K562 (cell line): ENCODE measurements around the gene GPS2. TPM values are rescaled to one million over a fixed set of nuclear protein-coding genes. Genes with fewer than 3 reads are reported as not detected.

ENCODE experiments used
- ARHGAP35 ChIP-seq: fragments of 450-650 bp; IDR thresholded peaks from 2 replicates; pipeline ENCODE4 v1.6.1; 2018; ENCODE audit not compliant: partially characterized antibody
- DIDO1 ChIP-seq: fragments of 450-650 bp; IDR thresholded peaks from 2 replicates; pipeline ENCODE4 v1.6.1; 2016; ENCODE audit warnings: low read depth, missing biosample characterization, missing genetic modification characterization
- EGR1 ChIP-seq: fragments of 450-650 bp; conservative IDR thresholded peaks from 2 replicates; pipeline ENCODE4 v1.6.1; 2017; ENCODE audit warnings: mild to moderate bottlenecking
- KLF16 ChIP-seq: IDR thresholded peaks from 2 replicates; pipeline ENCODE4 v1.6.1; 2016; ENCODE audit warnings: antibody characterized with exemption
- NCOR1 ChIP-seq: fragments of 450-650 bp; IDR thresholded peaks from 2 replicates; pipeline ENCODE4 v1.6.1; 2016; ENCODE audit warnings: mild to moderate bottlenecking, moderate library complexity
- NR3C1 ChIP-seq: sonication (generic); formaldehyde crosslinking; IDR thresholded peaks from 2 replicates; pipeline ENCODE4 v1.8.1; 2022; ENCODE audit warnings: missing genetic modification reagents
- POLR2B ChIP-seq: fragments of 450-650 bp; IDR thresholded peaks from 2 replicates; pipeline ENCODE4 v1.6.1; 2018; ENCODE audit warnings: low read depth; ENCODE audit not compliant: partially characterized antibody
- SIX5 ChIP-seq, 2 experiments: IDR thresholded peaks; 2 replicates each; pipeline ENCODE4 v1.6.1; 2011; ENCODE audit warnings: low read length in 2 of 2, borderline replicate concordance in 1 of 2, low read depth in 1 of 2, mild to moderate bottlenecking in 1 of 2, moderate library complexity in 1 of 2; ENCODE audit not compliant: insufficient read depth in 1 of 2
- SMARCB1 ChIP-seq: IDR thresholded peaks from 2 replicates; pipeline ENCODE4 v1.6.1; 2011; ENCODE audit warnings: improper control_type of control experiment, low read depth; ENCODE audit not compliant: insufficient read length
- SUPT5H ChIP-seq: fragments of 450-650 bp; IDR thresholded peaks from 2 replicates; pipeline ENCODE4 v1.6.1; 2016
- TARDBP ChIP-seq: fragments of 450-650 bp; IDR thresholded peaks from 2 replicates; pipeline ENCODE4 v1.6.1; 2016
- YY1 ChIP-seq, 3 experiments: IDR thresholded peaks; 2 replicates each; pipeline ENCODE4 v1.6.1; 2011; ENCODE audit warnings: low read length in 2 of 3, mild to moderate bottlenecking in 2 of 3, moderate library complexity in 2 of 3, borderline replicate concordance in 1 of 3, control low read depth in 1 of 3, low read depth in 1 of 3; ENCODE audit not compliant: insufficient read depth in 3 of 3, insufficient replicate concordance in 2 of 3, control insufficient read depth in 1 of 3, insufficient read length in 1 of 3; ENCODE audit errors: extremely low read depth in 1 of 3
- ZBED1 ChIP-seq: IDR thresholded peaks from 2 replicates; pipeline ENCODE4 v1.6.1; 2014
- ZBTB1 ChIP-seq: sonication (generic); formaldehyde crosslinking; IDR thresholded peaks from 2 replicates; pipeline ENCODE4 v1.8.1; 2023; ENCODE audit warnings: missing genetic modification reagents, low read depth, mild to moderate bottlenecking, borderline replicate concordance
- ZFX ChIP-seq: sonication (generic); formaldehyde crosslinking; IDR thresholded peaks from 2 replicates; pipeline ENCODE4 v1.8.0; 2022; ENCODE audit warnings: mild to moderate bottlenecking, missing genetic modification reagents, moderate library complexity
- polyA plus RNA-seq, 8 experiments: library from polyadenylated mRNA; depleted of rRNA in 4 of 8; stranded (reverse) in 5 of 8; unstranded in 3 of 8; fragments of >200 nt; fragmentation: Nextera tagmentation in 2 of 8; fragmentation: Illumina TruSeq in 1 of 8; extraction: Ambion mirVana in 2 of 8; extraction: Trizol in 1 of 8; gene quantifications; 2 replicates each; pipeline versions ENCODE4 v1.2.1 to v1.2.3, GENCODE V29; 2011 to 2014; ENCODE audit warnings: inconsistent platforms in 1 of 8, missing spikeins in 1 of 8
- total RNA-seq, 7 experiments: library from RNA; depleted of rRNA in 6 of 7; stranded (reverse); fragments of >200 nt in 6 of 7; fragmentation: Illumina TruSeq in 2 of 7; extraction: Trizol in 2 of 7; gene quantifications; 2 replicates each; pipeline versions ENCODE4 v1.2.1 to v1.2.3, GENCODE V29; 2011 to 2021; ENCODE audit warnings: low replicate concordance in 1 of 7
- TF ChIP-seq, protein P1 (sequence below), 2 experiments: fragments of 150-350 bp in 1 of 2; IDR thresholded peaks; 2 replicates each; pipeline ENCODE4 v1.6.1; 2012 to 2016; ENCODE audit warnings: low read depth in 2 of 2, low read length in 2 of 2, mild to moderate bottlenecking in 1 of 2, moderate library complexity in 1 of 2
- TF ChIP-seq, protein P2 (sequence below), 2 experiments: IDR thresholded peaks; 2 replicates each; pipeline ENCODE4 v1.6.1; 2011; ENCODE audit warnings: borderline replicate concordance in 1 of 2, control low read depth in 1 of 2, low read depth in 1 of 2, low read length in 1 of 2, mild to moderate bottlenecking in 1 of 2, mixed read lengths in 1 of 2, moderate library complexity in 1 of 2; ENCODE audit not compliant: insufficient read depth in 1 of 2, insufficient read length in 1 of 2, poor library complexity in 1 of 2, severe bottlenecking in 1 of 2; ENCODE audit errors: extremely low read depth in 1 of 2
- TF ChIP-seq, protein P3 (sequence below): fragments of 250-450 bp; sonication (Bioruptor Pico); IDR thresholded peaks from 2 replicates; pipeline ENCODE4 v1.4.0; 2020
- TF ChIP-seq, protein P4 (sequence below): fragments of 450-650 bp; IDR thresholded peaks from 2 replicates; pipeline ENCODE4 v1.6.1; 2014; ENCODE audit warnings: low read depth, mild to moderate bottlenecking, moderate library complexity, borderline replicate concordance

GPS2 gene
- total and polyA plus RNA-seq, 9 of the 15 experiments (the other 6 are each of a cell fraction or from before 2014, with no cell fraction given), result 18.3 to 75.7 (median 37.0) TPM

DNA sequence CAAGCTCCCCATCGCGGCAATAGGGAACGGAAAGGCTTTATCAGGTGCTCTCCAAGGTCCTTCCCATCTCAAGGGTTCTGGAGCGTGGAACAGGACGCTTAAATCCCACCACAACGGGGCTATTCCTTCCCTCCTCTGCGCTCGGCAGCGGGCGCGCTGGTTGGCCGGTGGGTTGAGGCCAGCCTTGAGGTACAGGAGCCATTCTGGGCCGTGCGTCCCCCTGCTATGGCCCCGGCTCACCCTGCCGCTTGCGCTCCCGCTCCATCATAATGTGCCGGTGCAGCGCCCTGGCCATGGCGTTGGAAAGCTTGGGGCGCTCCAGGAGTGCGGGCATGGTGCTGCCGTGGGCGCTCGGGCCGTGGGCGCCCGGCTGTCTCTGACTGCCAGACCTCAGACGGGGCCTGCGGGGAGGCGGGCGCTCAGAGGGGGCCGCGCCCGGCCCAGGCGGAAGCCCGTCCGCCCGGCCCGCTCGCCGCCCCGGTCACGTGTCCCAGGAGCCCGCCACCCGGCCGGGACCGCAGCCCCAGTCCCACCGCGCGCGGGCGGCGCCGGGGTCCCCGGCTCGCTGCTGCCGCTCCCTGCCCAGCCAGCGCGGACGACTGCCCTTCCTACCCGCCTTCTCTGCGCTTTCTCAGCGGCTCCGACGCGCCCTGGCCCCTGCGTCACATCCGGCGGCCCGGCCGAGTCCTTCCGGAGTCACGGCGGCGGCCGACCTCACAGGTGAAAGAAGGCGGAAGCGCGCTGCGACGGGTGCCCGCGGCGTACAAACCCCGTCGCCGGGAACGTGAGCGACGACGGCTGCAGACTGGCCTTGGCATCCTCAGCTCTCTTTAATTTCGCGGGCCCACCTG lies at the start of gene GPS2 (continued):
- TF ChIP-seq SIX5 (IDR thresholded peaks at IDR 0.05; ENCODE audit: borderline replicate concordance in 1 of 2, insufficient read depth in 1 of 2, low read depth in 1 of 2, low read length in 2 of 2) (peak in 1 of 2 experiments; percentile 14; a peak in 1 of 4 replicates), ZBTB1 (CRISPR knock-in tag) (0 out of 2 replicates have a peak, but pooled peaks have one; percentile 29), TARDBP (0 out of 2 replicates have a peak, but pooled peaks have one; percentile 25), NCOR1 (0 out of 2 replicates have a peak, but pooled peaks have one; percentile 18), KLF16 (0 out of 2 replicates have a peak, but pooled peaks have one; percentile 3), EGR1 (no peak), SUPT5H (peak; percentile 64; the same call in 1 of the 2 replicates), ZFX (CRISPR knock-in tag) (peak; percentile 68), YY1 (IDR thresholded peaks at IDR 0.05; ENCODE audit: borderline replicate concordance in 1 of 3, control insufficient read depth in 1 of 3, extremely low read depth in 1 of 3, insufficient read depth in 3 of 3, insufficient read length in 1 of 3, insufficient replicate concordance in 2 of 3, low read depth in 1 of 3, low read length in 2 of 3) (peak in 2 of 3 experiments; percentile 38 to 49), ARHGAP35 (no peak), POLR2B (peak; percentile 40), NR3C1 (CRISPR knock-in tag) (no peak), DIDO1 (tag) (peak; percentile 46; the same call in 1 of the 2 replicates), SMARCB1 (no peak), ZBED1 (0 out of 2 replicates have a peak, but pooled peaks have one; percentile 32)
- TF ChIP-seq, protein P1, sequence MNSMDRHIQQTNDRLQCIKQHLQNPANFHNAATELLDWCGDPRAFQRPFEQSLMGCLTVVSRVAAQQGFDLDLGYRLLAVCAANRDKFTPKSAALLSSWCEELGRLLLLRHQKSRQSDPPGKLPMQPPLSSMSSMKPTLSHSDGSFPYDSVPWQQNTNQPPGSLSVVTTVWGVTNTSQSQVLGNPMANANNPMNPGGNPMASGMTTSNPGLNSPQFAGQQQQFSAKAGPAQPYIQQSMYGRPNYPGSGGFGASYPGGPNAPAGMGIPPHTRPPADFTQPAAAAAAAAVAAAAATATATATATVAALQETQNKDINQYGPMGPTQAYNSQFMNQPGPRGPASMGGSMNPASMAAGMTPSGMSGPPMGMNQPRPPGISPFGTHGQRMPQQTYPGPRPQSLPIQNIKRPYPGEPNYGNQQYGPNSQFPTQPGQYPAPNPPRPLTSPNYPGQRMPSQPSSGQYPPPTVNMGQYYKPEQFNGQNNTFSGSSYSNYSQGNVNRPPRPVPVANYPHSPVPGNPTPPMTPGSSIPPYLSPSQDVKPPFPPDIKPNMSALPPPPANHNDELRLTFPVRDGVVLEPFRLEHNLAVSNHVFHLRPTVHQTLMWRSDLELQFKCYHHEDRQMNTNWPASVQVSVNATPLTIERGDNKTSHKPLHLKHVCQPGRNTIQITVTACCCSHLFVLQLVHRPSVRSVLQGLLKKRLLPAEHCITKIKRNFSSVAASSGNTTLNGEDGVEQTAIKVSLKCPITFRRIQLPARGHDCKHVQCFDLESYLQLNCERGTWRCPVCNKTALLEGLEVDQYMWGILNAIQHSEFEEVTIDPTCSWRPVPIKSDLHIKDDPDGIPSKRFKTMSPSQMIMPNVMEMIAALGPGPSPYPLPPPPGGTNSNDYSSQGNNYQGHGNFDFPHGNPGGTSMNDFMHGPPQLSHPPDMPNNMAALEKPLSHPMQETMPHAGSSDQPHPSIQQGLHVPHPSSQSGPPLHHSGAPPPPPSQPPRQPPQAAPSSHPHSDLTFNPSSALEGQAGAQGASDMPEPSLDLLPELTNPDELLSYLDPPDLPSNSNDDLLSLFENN (IDR thresholded peaks at IDR 0.05; ENCODE audit: low read depth in 2 of 2, low read length in 2 of 2), result no peak
- TF ChIP-seq, protein P2, sequence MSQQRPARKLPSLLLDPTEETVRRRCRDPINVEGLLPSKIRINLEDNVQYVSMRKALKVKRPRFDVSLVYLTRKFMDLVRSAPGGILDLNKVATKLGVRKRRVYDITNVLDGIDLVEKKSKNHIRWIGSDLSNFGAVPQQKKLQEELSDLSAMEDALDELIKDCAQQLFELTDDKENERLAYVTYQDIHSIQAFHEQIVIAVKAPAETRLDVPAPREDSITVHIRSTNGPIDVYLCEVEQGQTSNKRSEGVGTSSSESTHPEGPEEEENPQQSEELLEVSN (IDR thresholded peaks at IDR 0.05; ENCODE audit: borderline replicate concordance in 1 of 2, extremely low read depth in 1 of 2, insufficient read depth in 1 of 2, insufficient read length in 1 of 2, low read depth in 1 of 2, low read length in 1 of 2, poor library complexity in 1 of 2, severe bottlenecking in 1 of 2), result peak in 1 of 2 experiments; percentile 47
- TF ChIP-seq, protein P3, sequence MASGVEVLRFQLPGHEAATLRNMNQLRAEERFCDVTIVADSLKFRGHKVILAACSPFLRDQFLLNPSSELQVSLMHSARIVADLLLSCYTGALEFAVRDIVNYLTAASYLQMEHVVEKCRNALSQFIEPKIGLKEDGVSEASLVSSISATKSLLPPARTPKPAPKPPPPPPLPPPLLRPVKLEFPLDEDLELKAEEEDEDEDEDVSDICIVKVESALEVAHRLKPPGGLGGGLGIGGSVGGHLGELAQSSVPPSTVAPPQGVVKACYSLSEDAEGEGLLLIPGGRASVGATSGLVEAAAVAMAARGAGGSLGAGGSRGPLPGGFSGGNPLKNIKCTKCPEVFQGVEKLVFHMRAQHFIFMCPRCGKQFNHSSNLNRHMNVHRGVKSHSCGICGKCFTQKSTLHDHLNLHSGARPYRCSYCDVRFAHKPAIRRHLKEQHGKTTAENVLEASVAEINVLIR (CRISPR knock-in tag), result peak; percentile 86
- TF ChIP-seq, protein P4, sequence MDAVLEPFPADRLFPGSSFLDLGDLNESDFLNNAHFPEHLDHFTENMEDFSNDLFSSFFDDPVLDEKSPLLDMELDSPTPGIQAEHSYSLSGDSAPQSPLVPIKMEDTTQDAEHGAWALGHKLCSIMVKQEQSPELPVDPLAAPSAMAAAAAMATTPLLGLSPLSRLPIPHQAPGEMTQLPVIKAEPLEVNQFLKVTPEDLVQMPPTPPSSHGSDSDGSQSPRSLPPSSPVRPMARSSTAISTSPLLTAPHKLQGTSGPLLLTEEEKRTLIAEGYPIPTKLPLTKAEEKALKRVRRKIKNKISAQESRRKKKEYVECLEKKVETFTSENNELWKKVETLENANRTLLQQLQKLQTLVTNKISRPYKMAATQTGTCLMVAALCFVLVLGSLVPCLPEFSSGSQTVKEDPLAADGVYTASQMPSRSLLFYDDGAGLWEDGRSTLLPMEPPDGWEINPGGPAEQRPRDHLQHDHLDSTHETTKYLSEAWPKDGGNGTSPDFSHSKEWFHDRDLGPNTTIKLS, result 0 out of 2 replicates have a peak, but pooled peaks have one; percentile 42
